ENCODE data around the gene KRT80. TPM values are rescaled to one million over a fixed set of nuclear protein-coding genes. Genes with fewer than 3 reads are reported as not detected.

The KRT80 gene
- total RNA-seq, 3 donors from 2014 or later = 2.9 to 9.8 TPM; not detected in 1

- no peak for TF ChIP-seq POLR2A (IDR thresholded peaks at IDR 0.05)
- TF ChIP-seq POLR2AphosphoS5 (IDR thresholded peaks at IDR 0.05) = no peak
- TF ChIP-seq, protein P1, sequence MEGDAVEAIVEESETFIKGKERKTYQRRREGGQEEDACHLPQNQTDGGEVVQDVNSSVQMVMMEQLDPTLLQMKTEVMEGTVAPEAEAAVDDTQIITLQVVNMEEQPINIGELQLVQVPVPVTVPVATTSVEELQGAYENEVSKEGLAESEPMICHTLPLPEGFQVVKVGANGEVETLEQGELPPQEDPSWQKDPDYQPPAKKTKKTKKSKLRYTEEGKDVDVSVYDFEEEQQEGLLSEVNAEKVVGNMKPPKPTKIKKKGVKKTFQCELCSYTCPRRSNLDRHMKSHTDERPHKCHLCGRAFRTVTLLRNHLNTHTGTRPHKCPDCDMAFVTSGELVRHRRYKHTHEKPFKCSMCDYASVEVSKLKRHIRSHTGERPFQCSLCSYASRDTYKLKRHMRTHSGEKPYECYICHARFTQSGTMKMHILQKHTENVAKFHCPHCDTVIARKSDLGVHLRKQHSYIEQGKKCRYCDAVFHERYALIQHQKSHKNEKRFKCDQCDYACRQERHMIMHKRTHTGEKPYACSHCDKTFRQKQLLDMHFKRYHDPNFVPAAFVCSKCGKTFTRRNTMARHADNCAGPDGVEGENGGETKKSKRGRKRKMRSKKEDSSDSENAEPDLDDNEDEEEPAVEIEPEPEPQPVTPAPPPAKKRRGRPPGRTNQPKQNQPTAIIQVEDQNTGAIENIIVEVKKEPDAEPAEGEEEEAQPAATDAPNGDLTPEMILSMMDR (IDR thresholded peaks at IDR 0.05) = no peak
These were observed 10.7 kb downstream of the KRT80 start for GRCh38 chr12:52180971-52181628.

GRCh38 chr12:52179396-52179973, 12.3 kb downstream of the KRT80 start:
- intact Hi-C loops (cut with DNase I; ENCODE audit: low total_unique reads) = no loop called here
- Histone ChIP-seq H3K9me3 (no peaks in the 10 kb centered on the region), H3K27ac (peak overlapping the region in 1 of 2 donors; percentile 21)

More at GRCh38 chr12:52180971-52181628, 10.7 kb downstream of the KRT80 start:
- Histone ChIP-seq H3K36me3 (no peaks in the 10 kb centered on the region), H3K9me3 (no peaks in the 10 kb centered on the region), H3K27ac (no peak overlapping the region), H3K4me3 (no peak overlapping the region), H3K27me3 (no peaks in the 10 kb centered on the region), H3K4me1 (no peaks in the 10 kb centered on the region)
- intact Hi-C loops (cut with DNase I; ENCODE audit: low total_unique reads) = no loop called here
- no peak for DNase-seq (ENCODE audit: low spot score in 2 of 2)

DNA sequence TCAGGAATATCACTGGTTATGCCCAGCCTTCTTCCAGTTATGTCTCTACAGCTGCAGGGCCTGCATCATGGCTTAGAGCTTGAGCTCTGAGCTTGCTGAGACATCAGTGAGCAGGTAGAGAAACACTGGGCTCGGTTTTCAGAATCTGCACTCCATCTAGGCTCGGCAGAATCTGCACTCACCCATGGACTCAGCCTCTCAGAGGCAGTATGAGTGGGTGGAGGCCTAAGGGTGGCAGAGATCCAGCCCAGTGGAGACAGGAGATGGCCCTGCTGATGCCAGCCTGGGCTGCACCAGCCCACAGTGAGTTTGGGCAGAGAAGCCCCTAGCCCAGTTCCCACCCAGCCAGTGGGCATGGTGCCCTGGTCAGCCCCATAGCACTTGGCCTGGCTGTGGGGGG, 12.8 kb downstream of the KRT80 start:
- Histone ChIP-seq H3K27ac (peak overlapping the region in 1 of 2 donors; percentile 21), H3K36me3 (no peaks in the 10 kb centered on the region)
- intact Hi-C loops (cut with DNase I; ENCODE audit: low total_unique reads) = no loop called here

More at GRCh38 chr12:52179396-52179973, 12.3 kb downstream of the KRT80 start:
- H3K36me3 ChIP-seq = no peaks in the 10 kb centered on the region
- H3K4me1 ChIP-seq = no peaks in the 10 kb centered on the region
- DNase-seq (ENCODE audit: low spot score in 2 of 2) = no peak
- no peaks in the 10 kb centered on the region for H3K27me3 ChIP-seq
- no peak overlapping the region for H3K4me3 ChIP-seq
- TF ChIP-seq, protein P1 (IDR thresholded peaks at IDR 0.05) = no peak
- TF ChIP-seq POLR2AphosphoS5 (IDR thresholded peaks at IDR 0.05) (no peak), POLR2A (IDR thresholded peaks at IDR 0.05) (no peak)

GRCh38 chr12:52178443-52178842, 13.4 kb downstream of the KRT80 start:
- intact Hi-C loops (cut with DNase I; ENCODE audit: low total_unique reads) = no loop called here
- Histone ChIP-seq H3K27me3 (no peaks in the 10 kb centered on the region), H3K36me3 (no peaks in the 10 kb centered on the region), H3K4me3 (no peak overlapping the region), H3K27ac (peak overlapping the region; percentile 32 to 50), H3K4me1 (no peaks in the 10 kb centered on the region), H3K9me3 (no peaks in the 10 kb centered on the region)
- DNase-seq (ENCODE audit: low spot score in 2 of 2) = no peak
- TF ChIP-seq POLR2AphosphoS5 (IDR thresholded peaks at IDR 0.05) (no peak), POLR2A (IDR thresholded peaks at IDR 0.05) (no peak)
- TF ChIP-seq, protein P1 (IDR thresholded peaks at IDR 0.05) = no peak

More for the DNA sequence above, 12.8 kb downstream of the KRT80 start:
- no peaks in the 10 kb centered on the region for H3K4me1 ChIP-seq
- no peaks in the 10 kb centered on the region for H3K9me3 ChIP-seq
- no peaks in the 10 kb centered on the region for H3K27me3 ChIP-seq
- no peak overlapping the region for H3K4me3 ChIP-seq
- TF ChIP-seq, protein P1 (IDR thresholded peaks at IDR 0.05) = no peak
- no peak for TF ChIP-seq POLR2A (IDR thresholded peaks at IDR 0.05)
- no peak for TF ChIP-seq POLR2AphosphoS5 (IDR thresholded peaks at IDR 0.05)
- no peak for DNase-seq (ENCODE audit: low spot score in 2 of 2)
